Endothelial cell of umbilical vein (primary cell): ENCODE data around the gene PABPN1.

Source experiments
- EZH2 ChIP-seq: IDR thresholded peaks from 2 replicates; pipeline ENCODE4 v1.6.1; 2012; ENCODE audit warnings: borderline replicate concordance, low read depth, mild to moderate bottlenecking, moderate library complexity, low read length, inconsistent platforms; ENCODE audit not compliant: severe bottlenecking
- POLR2AphosphoS5 ChIP-seq: IDR thresholded peaks from 2 replicates; pipeline ENCODE4 v1.6.1; 2012; ENCODE audit warnings: low read depth, mild to moderate bottlenecking, control low read depth, low read length, moderate library complexity; ENCODE audit not compliant: insufficient read depth
- TF ChIP-seq, protein P1 (sequence below), 2 donors: IDR thresholded peaks; 1 replicate in 1 of 2; 2 replicates in 1 of 2; pipeline ENCODE4 v1.5.1; 2011; ENCODE audit warnings: low read length in 2 of 2, mild to moderate bottlenecking in 2 of 2, moderate library complexity in 2 of 2, control low read depth in 1 of 2, inconsistent platforms in 1 of 2, low read depth in 1 of 2; ENCODE audit not compliant: insufficient read depth in 1 of 2; ENCODE audit errors: extremely low read depth in 1 of 2

DNA sequence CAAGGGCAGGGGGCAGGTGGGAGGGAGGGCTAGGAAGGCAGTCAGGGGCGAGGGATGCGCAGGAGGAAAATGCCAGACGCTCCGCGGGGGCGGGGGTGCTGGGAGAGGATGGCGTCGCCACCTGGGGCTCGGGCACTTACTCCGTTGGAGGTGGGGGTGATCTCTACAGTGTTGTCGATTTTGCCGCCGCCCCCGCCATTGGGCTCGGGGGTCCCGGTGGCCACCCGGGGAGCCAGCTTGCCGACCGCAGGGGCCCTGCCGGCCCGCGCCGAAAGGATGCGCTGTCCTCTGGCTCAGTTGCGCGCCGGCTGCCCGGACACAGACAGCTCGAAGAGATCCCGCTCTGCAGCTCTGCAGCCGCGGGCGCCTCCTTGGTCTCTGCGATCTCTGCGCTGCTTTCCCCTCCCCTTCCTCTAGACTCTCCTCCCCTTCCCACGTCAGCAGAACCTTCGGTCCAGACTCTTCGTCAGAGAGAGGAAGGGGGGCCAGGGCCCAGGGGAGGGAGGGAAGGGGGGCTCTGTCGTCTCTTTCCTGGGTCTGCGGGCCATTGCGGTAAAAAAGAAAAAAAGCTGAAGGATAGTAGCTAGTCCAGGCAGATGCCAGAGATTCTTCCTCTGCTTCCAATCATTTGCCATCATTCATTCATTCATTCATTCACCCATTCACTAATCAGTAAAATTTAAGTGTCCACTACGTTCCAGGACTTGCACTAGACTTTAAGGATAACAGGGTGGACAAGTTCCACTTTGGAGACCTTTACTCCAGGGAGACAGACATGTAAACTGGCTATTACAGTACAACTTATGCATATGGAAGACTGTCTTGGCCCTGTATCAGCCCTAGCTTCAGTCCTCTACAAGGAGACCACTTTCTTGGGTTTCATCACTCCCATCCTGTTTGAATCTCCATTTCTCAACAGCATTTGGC lies 31.5 kb downstream of the PABPN1 start, which contains the start of gene SLC22A17:
- TF ChIP-seq, protein P1, sequence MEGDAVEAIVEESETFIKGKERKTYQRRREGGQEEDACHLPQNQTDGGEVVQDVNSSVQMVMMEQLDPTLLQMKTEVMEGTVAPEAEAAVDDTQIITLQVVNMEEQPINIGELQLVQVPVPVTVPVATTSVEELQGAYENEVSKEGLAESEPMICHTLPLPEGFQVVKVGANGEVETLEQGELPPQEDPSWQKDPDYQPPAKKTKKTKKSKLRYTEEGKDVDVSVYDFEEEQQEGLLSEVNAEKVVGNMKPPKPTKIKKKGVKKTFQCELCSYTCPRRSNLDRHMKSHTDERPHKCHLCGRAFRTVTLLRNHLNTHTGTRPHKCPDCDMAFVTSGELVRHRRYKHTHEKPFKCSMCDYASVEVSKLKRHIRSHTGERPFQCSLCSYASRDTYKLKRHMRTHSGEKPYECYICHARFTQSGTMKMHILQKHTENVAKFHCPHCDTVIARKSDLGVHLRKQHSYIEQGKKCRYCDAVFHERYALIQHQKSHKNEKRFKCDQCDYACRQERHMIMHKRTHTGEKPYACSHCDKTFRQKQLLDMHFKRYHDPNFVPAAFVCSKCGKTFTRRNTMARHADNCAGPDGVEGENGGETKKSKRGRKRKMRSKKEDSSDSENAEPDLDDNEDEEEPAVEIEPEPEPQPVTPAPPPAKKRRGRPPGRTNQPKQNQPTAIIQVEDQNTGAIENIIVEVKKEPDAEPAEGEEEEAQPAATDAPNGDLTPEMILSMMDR (IDR thresholded peaks at IDR 0.05; ENCODE audit: extremely low read depth in 1 of 2, insufficient read depth in 1 of 2, low read depth in 1 of 2, low read length in 2 of 2): no peak
- TF ChIP-seq EZH2 (peak; percentile 76), POLR2AphosphoS5 (no peak)
